Stimulated activated CD8-positive, alpha-beta memory T cell treated with anti-CD3 and anti-CD28 coated beads, Interleukin-15, amount 100 ng/mL, for 1 hour (primary cell): ENCODE data around the gene C1QTNF6.

Experiments
- DNase-seq: peaks from one replicate; pipeline ENCODE4 v3.0.0-alpha.2; 2020; ENCODE audit warnings: low read depth

C1QTNF6 gene

GRCh38 chr22:37141971-37142370 lies 46.1 kb downstream of the C1QTNF6 start:
- DNase-seq: no peak

DNA sequence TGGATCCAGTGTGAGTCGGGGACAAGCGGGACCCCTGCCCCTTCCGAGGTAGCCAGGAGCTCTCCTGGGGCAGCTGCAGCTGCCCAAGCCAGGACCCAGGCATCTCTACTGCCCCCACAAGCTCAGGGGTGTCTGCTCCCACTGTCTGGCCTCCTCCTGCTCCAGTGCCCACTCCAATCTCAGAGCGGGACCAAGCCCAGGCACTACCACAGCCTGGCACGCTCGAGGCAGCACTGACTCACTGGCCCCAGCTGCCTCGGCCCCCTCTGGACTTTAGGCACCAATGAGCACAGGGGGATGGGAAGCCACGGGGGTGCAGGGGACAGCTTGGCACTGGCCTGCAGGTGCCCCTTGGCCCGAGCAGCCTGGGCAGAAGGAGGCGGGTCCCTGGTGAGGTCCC lies 46.6 kb downstream of the C1QTNF6 start:
- DNase-seq: no peak

DNA sequence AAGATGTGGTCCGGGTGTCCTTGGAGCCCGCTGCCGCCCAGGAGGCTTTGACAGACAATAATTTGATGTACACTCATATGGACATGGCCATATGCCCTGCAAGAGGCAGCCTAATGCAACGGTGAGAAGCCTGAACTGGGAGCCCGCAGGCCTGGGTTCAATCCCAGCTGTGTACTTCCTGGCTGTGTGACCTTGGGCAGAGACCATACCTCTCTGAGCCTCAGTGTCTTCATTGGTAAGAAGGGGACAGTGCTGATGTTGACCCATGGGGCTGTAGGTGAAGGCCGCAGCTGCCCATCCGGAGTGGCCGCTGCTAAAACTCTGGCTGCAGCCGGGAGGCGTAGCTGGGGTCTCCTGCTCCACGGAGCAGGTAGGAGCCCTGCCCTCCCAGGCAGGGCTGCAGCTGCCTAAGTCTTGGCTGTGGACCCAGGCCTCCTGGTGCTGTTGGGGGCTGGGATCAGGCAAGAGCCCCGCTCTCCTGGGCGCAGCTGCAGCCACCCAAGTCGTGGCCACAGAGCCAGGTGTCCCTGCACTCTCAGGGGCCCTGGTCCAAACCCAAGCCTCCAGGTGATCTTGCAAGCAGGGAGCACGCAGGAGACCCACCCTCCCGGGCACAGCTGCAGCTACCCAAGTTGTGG lies 47.2 kb downstream of the C1QTNF6 start:
- DNase-seq: no peak

DNA sequence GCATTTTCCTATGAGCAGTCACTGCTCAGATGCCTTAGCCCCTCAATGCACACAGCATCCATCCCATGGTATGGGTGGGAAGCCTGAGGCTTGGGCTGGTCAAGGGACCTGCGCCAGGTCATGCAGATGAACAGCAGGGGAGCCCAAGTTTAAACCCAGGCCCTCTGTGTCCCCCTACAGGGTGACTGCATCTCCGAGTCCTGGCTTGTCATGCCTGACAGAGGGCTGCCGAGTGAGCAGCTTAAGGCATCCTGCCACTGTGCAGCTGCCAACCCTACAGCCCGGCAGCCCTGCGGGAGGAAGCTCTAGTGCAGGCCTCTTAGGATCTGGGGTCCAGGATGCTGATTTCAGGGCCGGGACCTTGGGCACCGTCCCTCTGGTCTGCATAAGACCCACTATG lies 48.3 kb downstream of the C1QTNF6 start:
- DNase-seq: no peak

DNA sequence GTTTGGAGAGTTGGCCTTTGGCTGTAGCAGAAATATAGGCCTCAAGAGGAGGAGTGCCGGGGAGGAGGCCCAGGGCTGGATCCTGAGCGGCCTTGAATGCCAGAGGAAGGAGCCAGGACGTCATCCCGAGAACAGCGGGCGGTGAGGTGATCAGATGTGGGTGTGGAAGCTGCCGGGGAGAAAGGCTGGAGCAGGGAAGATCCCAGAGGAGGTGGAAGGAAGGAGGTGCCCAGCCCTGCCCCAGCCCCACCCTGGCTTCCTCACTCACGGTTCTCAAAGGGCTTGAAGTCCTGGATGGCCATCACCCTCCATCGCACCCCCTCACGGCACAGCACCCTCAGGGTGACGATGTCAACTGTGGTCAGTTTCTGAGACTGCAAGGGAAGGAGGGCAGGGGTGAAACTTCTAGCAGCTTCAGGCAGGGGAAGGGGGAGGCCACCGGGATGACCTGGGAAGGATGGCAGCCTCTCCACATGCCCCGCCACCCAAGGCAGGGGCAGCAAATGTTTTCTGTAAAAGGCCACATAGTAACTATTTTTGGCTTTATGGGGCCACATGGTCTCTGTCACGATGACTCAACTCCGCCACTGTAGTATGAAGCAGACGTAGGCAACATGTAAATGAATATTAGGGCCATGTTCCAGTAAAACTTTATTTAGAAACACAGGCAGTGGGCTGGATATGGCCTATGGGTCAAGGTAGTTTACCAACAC lies 49.0 kb downstream of the C1QTNF6 start:
- no peak for DNase-seq

- DNase-seq: no peak
Measured at GRCh38 chr22:37137903-37138665, 50.0 kb downstream of the C1QTNF6 start.

DNA sequence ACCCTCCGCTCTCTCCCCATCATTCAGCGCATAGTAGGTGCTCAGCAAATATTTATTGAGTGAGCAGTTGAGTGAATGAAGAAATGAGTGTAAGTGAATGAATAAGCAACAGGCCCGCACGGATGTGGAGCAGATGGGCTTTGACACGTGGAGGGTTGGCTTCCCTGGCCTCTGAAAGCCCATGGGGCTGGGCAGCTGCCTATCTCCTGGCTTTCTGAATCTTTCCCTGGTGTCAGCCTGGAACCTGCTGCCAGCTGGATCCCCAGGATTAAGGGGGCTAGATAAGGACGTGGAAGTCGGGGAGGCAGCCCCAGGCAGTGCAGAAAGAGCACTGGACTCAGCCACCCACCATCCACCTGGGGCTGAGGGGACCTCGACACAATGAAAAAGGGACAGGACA lies 50.9 kb downstream of the C1QTNF6 start:
- no peak for DNase-seq

DNA sequence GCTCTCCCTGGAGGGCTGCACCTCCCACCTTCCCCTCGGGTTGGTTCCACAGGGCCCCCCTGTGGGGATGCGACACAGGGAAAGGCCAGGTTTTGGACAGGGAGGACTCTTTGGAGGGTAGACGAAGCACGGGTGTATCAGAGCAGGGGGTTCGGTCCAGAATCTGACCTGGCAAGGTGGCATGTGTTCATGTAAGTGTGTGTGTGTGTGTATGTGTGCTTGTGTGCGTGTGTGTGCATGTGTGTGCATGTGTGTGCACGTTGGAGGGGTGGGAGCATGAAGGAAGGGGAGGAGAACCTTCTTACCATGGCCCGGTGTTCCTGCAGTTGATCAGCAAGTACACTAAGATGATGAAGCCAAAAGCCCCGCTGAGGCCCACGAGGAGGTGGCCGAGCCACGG lies 53.0 kb downstream of the C1QTNF6 start:
- DNase-seq: no peak

GRCh38 chr22:37133304-37134018 lies 54.6 kb downstream of the C1QTNF6 start:
- DNase-seq: no peak

GRCh38 chr22:37132773-37133172 lies 55.3 kb downstream of the C1QTNF6 start:
- DNase-seq: no peak
